GM18861 (cell line): Measurements from ENCODE around the gene KCNN3.

Experiments used
- ATAC-seq: cut with Tn5 transposase; IDR thresholded peaks from one replicate; pipeline ENCODE4 v1.9.1; 2021; ENCODE audit not compliant: unreplicated experiment

The KCNN3 gene

GRCh38 chr1:154819628-154820590, 50.2 kb downstream of the KCNN3 start:
- no peak for ATAC-seq

GRCh38 chr1:154818911-154819310, 51.2 kb downstream of the KCNN3 start:
- no peak for ATAC-seq

GRCh38 chr1:154816937-154817336, 53.1 kb downstream of the KCNN3 start:
- ATAC-seq = no peak

- no peak for ATAC-seq
These were observed 53.7 kb downstream of the KCNN3 start for GRCh38 chr1:154816369-154816768.

- no peak for ATAC-seq
These were observed 56.1 kb downstream of the KCNN3 start for GRCh38 chr1:154813846-154814505.

- ATAC-seq = no peak
These were observed 56.7 kb downstream of the KCNN3 start for GRCh38 chr1:154813300-154813816.

GRCh38 chr1:154812877-154813276, 57.2 kb downstream of the KCNN3 start:
- ATAC-seq = no peak

GRCh38 chr1:154810571-154810970, 59.5 kb downstream of the KCNN3 start:
- ATAC-seq = no peak

GRCh38 chr1:154809436-154810413, 60.4 kb downstream of the KCNN3 start:
- no peak for ATAC-seq

GRCh38 chr1:154808909-154809262, 61.2 kb downstream of the KCNN3 start:
- ATAC-seq = peak; percentile 51

- no peak for ATAC-seq
These were observed 61.7 kb downstream of the KCNN3 start for GRCh38 chr1:154808261-154808908.

GRCh38 chr1:154807048-154807591, 63.0 kb downstream of the KCNN3 start:
- no peak for ATAC-seq

- ATAC-seq = no peak
These were observed 63.7 kb downstream of the KCNN3 start for GRCh38 chr1:154806333-154806732.

- no peak for ATAC-seq
These were observed 66.8 kb downstream of the KCNN3 start for GRCh38 chr1:154802982-154803920.

GRCh38 chr1:154802336-154802969, 67.6 kb downstream of the KCNN3 start:
- no peak for ATAC-seq

GRCh38 chr1:154801234-154802011, 68.7 kb downstream of the KCNN3 start:
- no peak for ATAC-seq

- no peak for ATAC-seq
These were observed 70.9 kb downstream of the KCNN3 start for GRCh38 chr1:154799188-154799587.

GRCh38 chr1:154798645-154799044, 71.4 kb downstream of the KCNN3 start:
- ATAC-seq = no peak
